PFSK-1 (cell line): ENCODE data around the gene MYOM3.

Experiments used
- FOXP2 ChIP-seq: optimal IDR thresholded peaks from 2 replicates; pipeline ENCODE3; 2011; ENCODE audit warnings: borderline replicate concordance, control low read depth, inconsistent platforms; ENCODE audit not compliant: insufficient read depth; ENCODE audit errors: extremely low read length, extremely low read depth
- POLR2AphosphoS5 ChIP-seq: IDR thresholded peaks from 2 replicates; pipeline ENCODE4 v1.6.1; 2012; ENCODE audit warnings: low read depth, mild to moderate bottlenecking, control low read depth, low read length, moderate library complexity
- REST ChIP-seq, 2 experiments: IDR thresholded peaks; 2 replicates each; pipeline versions ENCODE4 v1.6.1 to v1.8.0; 2011 to 2012; ENCODE audit warnings: low read depth in 2 of 2, low read length in 2 of 2, control low read depth in 1 of 2, inconsistent platforms in 1 of 2, mild to moderate bottlenecking in 1 of 2, moderate library complexity in 1 of 2; ENCODE audit not compliant: insufficient read depth in 1 of 2
- SIN3A ChIP-seq: IDR thresholded peaks from 2 replicates; pipeline ENCODE4 v1.6.1; 2012; ENCODE audit warnings: mild to moderate bottlenecking, low read length, moderate library complexity, borderline replicate concordance; ENCODE audit not compliant: insufficient read depth
- TAF1 ChIP-seq: IDR thresholded peaks from 2 replicates; pipeline ENCODE4 v1.6.1; 2012; ENCODE audit warnings: low read length, control low read depth, borderline replicate concordance; ENCODE audit not compliant: insufficient read depth

MYOM3 gene

GRCh38 chr1:24147194-24147593, 35.3 kb upstream of the MYOM3 start:
- TF ChIP-seq FOXP2 (no peak), SIN3A (no peak), TAF1 (no peak)

GRCh38 chr1:24142546-24143534, 30.9 kb upstream of the MYOM3 start, which contains the start of gene IL22RA1:
IL22RA1 (minus strand) TSS chr1:24143140; CDS start chr1:24143082, 58 bp downstream.
- no peak for TF ChIP-seq FOXP2
- no peak for TF ChIP-seq POLR2AphosphoS5
- no peak for TF ChIP-seq TAF1
- TF ChIP-seq REST (IDR thresholded peaks at IDR 0.05; ENCODE audit: insufficient read depth in 1 of 2, low read depth in 2 of 2, low read length in 2 of 2): no peak
- TF ChIP-seq SIN3A: no peak

- TF ChIP-seq FOXP2 (no peak), REST (IDR thresholded peaks at IDR 0.05; ENCODE audit: insufficient read depth in 1 of 2, low read depth in 2 of 2, low read length in 2 of 2) (no peak), TAF1 (no peak), SIN3A (no peak), POLR2AphosphoS5 (no peak)
Observed at GRCh38 chr1:24141311-24141997, 29.5 kb upstream of the MYOM3 start.

GRCh38 chr1:24140741-24141181, 28.8 kb upstream of the MYOM3 start:
- TF ChIP-seq SIN3A (no peak), FOXP2 (no peak), REST (IDR thresholded peaks at IDR 0.05; ENCODE audit: insufficient read depth in 1 of 2, low read depth in 2 of 2, low read length in 2 of 2) (no peak), POLR2AphosphoS5 (no peak), TAF1 (no peak)

DNA sequence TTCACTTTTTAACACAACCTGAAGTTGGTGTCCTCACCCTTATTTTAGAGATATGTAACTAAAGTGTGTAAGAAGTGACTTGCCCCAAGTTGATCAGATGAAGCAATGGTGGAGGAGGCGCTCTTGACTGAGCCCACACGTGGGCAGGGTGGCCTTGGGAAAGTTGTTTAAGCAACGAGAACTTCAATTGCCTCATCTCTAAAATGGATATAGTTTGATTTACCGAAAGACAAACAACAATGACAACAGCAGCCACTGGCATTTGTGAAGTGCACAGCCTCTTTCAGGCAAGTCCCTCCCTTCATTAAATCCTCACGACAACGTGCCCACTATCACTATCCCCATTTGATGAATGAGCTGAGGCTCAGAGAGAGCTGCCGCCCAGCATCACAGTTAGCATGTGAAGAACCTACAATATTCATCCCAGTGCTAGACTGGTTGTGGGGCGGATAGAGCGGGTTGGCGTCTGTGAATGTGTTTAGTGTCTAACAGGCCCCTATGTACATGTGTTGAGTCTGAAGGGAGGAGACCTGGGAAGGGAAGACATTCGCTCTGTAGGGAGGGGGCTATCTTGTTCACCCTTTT, 28.0 kb upstream of the MYOM3 start:
- TF ChIP-seq FOXP2 (no peak), TAF1 (no peak), REST (IDR thresholded peaks at IDR 0.05; ENCODE audit: insufficient read depth in 1 of 2, low read depth in 2 of 2, low read length in 2 of 2) (no peak), SIN3A (no peak), POLR2AphosphoS5 (no peak)
